Cardiac fibroblast (primary cell): Measurements from ENCODE around the gene TCF4.

Experiments
- DNase-seq, 2 donors: peaks; one replicate each; pipeline versions ENCODE4 v3.0.0 to v3.0.0-alpha.2; 2010; ENCODE audit warnings: low read depth in 2 of 2
- H3K4me3 ChIP-seq, 2 donors: replicated peaks in 1 of 2; 1 replicate in 1 of 2; 2 replicates in 1 of 2; pipeline ENCODE4 v1.5.1; 2011; ENCODE audit warnings: low read depth in 2 of 2, low read length in 2 of 2, mild to moderate bottlenecking in 2 of 2, moderate library complexity in 1 of 2
- CTCF ChIP-seq: IDR thresholded peaks from one replicate; pipeline ENCODE4 v1.5.1; 2011; ENCODE audit warnings: low read depth, mild to moderate bottlenecking, low read length, inconsistent platforms

Gene TCF4

GRCh38 chr18:55588111-55588869 lies at the start of gene TCF4:
Gene TCF4, minus strand, starts transcription at chr18:55588192. Its CDS starts 1,076 bp downstream, at chr18:55587116.
- TF ChIP-seq CTCF = no peak
- peak; percentile 66 to 72 for DNase-seq
- H3K4me3 ChIP-seq = peak within 1 kb of the TSS; percentile 68

DNA sequence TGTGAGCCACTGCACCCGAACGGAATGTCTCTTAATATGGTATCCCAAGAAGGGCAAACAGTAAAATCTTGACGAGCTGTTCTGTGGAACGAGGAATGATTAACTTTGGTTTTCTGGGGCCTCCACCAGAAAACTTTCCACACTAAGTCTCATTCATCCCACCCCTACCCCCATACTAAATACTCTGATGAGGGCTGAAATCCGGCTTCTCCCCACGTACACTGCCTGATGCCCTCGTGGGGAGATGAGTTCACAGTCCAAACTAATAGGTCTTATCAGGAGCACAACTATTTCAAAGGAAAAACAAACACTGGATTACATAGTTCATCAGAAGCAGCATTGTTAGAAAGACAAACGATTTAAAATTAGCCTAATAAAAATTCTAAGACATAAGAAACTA lies 49.2 kb upstream of the TCF4 start:
- H3K4me3 ChIP-seq = no peak overlapping the region
- no peak for DNase-seq
- TF ChIP-seq CTCF = no peak

DNA sequence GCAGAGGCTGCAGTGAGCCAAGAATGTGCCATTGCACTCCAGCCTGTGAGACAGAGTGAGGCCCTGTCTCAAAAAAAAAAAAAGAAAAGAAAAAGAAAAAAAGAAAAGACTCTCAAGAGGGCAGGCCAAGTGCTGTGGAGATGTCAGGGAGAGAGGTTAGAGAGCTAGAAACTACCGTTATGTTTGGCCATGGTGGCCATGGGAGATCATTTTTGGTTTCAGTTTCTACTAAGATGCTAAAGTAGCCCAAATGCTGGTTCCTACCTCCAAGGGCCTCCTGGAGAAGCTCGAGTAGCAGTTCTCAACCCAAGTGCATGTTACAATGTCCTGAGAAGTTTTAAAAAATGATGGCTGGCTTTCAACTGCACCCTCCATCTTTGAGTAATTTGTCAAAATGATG lies 47.4 kb upstream of the TCF4 start:
- peak in 1 of 2 donors; percentile 19 for DNase-seq
- no peak for TF ChIP-seq CTCF
- no peak overlapping the region for H3K4me3 ChIP-seq

DNA sequence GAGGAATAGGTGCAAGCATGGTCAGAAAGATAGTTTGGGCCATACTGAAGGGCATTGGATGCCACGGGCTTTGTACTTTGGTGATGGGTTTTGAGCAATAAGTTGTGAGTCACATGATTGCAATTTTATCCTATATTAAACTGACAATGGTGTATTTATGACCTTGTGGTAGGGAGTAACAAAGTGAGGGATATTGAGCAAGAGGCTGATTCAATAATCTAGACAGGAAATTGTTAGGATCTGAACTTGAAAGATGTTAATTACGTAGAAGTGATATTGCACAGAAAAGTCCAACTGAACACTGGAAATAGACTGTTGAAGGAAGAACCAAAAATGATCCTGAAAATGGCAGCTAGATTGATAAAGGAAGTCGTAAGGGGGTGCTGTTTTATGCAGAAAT lies 46.6 kb upstream of the TCF4 start:
- TF ChIP-seq CTCF = no peak
- peak; percentile 88 to 89 for DNase-seq
- H3K4me3 ChIP-seq = no peak overlapping the region

- TF ChIP-seq CTCF = no peak
- DNase-seq = peak in 1 of 2 donors; percentile 71
- no peak overlapping the region for H3K4me3 ChIP-seq
These were observed 45.0 kb upstream of the TCF4 start for GRCh38 chr18:55633032-55633431.

DNA sequence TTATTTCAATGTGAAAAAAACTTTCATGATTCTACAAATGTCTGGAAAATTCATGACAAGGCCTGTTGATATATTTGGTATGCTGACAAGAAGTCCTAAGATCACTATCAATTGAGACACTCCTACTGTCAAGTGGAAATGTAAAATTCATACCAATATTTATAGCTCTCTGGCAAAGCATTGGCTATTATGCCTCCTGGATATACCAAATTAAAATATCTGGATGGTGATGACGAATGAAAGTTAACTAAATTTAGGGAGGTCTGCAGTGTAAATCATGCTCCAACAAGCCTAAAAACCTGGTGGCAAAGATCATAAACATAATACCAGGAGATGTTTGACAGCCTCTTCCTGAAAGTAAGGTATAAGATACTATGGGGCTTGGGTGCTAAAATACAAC lies 41.1 kb upstream of the TCF4 start:
- H3K4me3 ChIP-seq = no peak overlapping the region
- no peak for TF ChIP-seq CTCF
- DNase-seq = no peak

DNA sequence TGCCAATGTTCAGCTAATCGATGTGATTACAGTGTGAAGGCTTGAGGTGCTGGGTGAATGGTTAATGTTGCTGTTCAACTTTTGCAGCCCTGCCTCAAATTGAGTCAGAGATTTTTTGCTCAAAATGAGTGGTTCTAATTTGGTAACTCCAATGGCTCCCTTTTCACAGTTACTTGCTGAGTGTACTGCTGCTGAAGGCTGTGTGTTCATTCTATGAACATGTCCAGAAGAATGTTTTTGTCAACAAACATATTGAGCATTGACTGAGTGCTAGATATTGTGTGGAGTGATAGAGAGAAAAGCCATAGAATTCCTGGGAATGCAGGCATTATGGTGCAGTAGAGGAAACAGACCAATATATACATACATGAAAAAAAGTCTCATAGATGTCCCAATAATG lies 39.0 kb upstream of the TCF4 start:
- no peak for DNase-seq
- H3K4me3 ChIP-seq = no peak overlapping the region
- TF ChIP-seq CTCF = no peak
